Central memory CD8-positive, alpha-beta T cell (primary cell): ENCODE measurements around the gene DTD2.
"Not testable (repeated sequence)": the region's sequence is repeated elsewhere in the genome, so short reads cannot be mapped to it uniquely, and the experiment has no call there.

Experiments
- ATAC-seq: fragments of 150-1000 bp; cut with Tn5 transposase; replicated peaks from 2 replicates; pipeline ENCODE4 v1.10.0; 2022; ENCODE audit warnings: mild to moderate bottlenecking, moderate FRiP score, moderate number of reproducible peaks; ENCODE audit not compliant: poor library complexity, severe bottlenecking; ENCODE audit errors: extremely low read depth
- DNase-seq, 2 donors: peaks; one replicate each; pipeline ENCODE4 v3.0.0; 2021; ENCODE audit warnings: low spot score in 2 of 2
- H3K27ac Mint-ChIP-seq: one replicate; pipeline ENCODE4 v1.8.0; 2022; ENCODE audit warnings: low read depth, mild to moderate bottlenecking, moderate library complexity, mixed read lengths
- H3K27me3 Mint-ChIP-seq: one replicate; pipeline ENCODE4 v1.8.0; 2022; ENCODE audit warnings: mixed read lengths
- H3K36me3 Mint-ChIP-seq: one replicate; pipeline ENCODE4 v1.8.0; 2022; ENCODE audit warnings: mild to moderate bottlenecking, moderate library complexity, mixed read lengths; ENCODE audit not compliant: insufficient read depth
- H3K4me1 Mint-ChIP-seq: one replicate; pipeline ENCODE4 v1.8.0; 2022; ENCODE audit warnings: mixed read lengths
- H3K4me3 Mint-ChIP-seq: one replicate; pipeline ENCODE4 v1.8.0; 2022; ENCODE audit warnings: mild to moderate bottlenecking, moderate library complexity, mixed read lengths
- H3K9me3 Mint-ChIP-seq: one replicate; pipeline ENCODE4 v1.8.0; 2022; ENCODE audit warnings: mixed read lengths

The DTD2 gene

DNA sequence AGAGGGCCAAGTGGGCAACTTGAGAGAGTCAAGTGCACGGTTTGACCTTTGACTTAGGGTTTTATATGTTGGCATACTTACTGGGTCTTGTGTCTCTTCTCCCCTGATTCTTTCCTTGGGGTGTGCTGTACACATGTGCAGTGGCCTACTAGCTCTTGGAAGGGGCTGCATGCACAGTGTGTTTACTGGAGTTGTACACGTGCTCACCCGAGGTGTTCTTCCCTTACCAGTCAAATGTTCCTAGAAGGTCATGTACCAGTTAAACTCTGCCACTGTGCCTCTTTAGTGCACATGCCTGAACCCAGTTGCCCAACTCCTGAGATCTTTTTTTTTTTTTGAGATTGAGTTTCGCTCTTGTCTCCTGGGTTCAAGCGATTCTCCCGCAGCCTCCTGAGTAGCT, 9.2 kb upstream of the DTD2 start:
- Mint-ChIP-seq H3K4me3 (no peak overlapping the region), H3K27me3 (peaks cover 12% of the 10 kb centered on the region), H3K27ac (no peak overlapping the region), H3K4me1 (no peaks in the 10 kb centered on the region), H3K9me3 (no peaks in the 10 kb centered on the region), H3K36me3 (no peaks in the 10 kb centered on the region)
- no peak for DNase-seq
- no peak for ATAC-seq

- Mint-ChIP-seq H3K4me1 (no peaks in the 10 kb centered on the region), H3K27me3 (peaks cover 21% of the 10 kb centered on the region), H3K9me3 (no peaks in the 10 kb centered on the region), H3K4me3 (no peak overlapping the region), H3K36me3 (no peaks in the 10 kb centered on the region), H3K27ac (no peak overlapping the region)
- ATAC-seq (no peak), DNase-seq (no peak)
Measured at GRCh38 chr14:31465111-31465510, 7.8 kb upstream of the DTD2 start.

- H3K27me3 Mint-ChIP-seq = peaks cover 11% of the 10 kb centered on the region
- H3K4me1 Mint-ChIP-seq, H3K36me3 Mint-ChIP-seq, DNase-seq, H3K27ac Mint-ChIP-seq, H3K9me3 Mint-ChIP-seq, H3K4me3 Mint-ChIP-seq, ATAC-seq: not testable (repeated sequence)
Measured at GRCh38 chr14:31462450-31462849, 5.1 kb upstream of the DTD2 start.

DNA sequence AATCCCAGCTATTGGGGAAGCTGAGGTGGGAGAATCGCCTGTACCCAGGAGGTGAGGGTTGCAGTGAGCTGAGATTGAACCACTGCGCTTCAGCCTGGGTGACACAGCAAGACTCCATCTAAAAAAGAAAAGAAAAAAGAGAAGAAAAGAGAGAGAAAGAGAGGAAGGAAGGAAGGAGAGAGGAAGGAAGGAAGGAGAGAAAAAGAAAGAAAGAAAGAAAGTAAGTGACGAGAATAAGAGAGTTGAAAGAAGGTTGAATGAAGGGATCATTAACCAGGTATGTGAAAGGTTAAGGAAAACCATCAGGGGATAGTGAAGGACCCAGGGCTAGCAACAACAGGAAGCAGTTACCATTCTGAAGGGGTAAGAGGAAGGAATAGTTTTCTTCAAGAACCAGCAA, 4.2 kb upstream of the DTD2 start:
- Mint-ChIP-seq H3K4me1 (peaks cover 3% of the 10 kb centered on the region), H3K27ac (peak overlapping the region; percentile 36), H3K36me3 (peaks cover 9% of the 10 kb centered on the region), H3K9me3 (no peaks in the 10 kb centered on the region), H3K4me3 (no peak overlapping the region), H3K27me3 (peaks cover 11% of the 10 kb centered on the region)
- DNase-seq (no peak), ATAC-seq (no peak)

DNA sequence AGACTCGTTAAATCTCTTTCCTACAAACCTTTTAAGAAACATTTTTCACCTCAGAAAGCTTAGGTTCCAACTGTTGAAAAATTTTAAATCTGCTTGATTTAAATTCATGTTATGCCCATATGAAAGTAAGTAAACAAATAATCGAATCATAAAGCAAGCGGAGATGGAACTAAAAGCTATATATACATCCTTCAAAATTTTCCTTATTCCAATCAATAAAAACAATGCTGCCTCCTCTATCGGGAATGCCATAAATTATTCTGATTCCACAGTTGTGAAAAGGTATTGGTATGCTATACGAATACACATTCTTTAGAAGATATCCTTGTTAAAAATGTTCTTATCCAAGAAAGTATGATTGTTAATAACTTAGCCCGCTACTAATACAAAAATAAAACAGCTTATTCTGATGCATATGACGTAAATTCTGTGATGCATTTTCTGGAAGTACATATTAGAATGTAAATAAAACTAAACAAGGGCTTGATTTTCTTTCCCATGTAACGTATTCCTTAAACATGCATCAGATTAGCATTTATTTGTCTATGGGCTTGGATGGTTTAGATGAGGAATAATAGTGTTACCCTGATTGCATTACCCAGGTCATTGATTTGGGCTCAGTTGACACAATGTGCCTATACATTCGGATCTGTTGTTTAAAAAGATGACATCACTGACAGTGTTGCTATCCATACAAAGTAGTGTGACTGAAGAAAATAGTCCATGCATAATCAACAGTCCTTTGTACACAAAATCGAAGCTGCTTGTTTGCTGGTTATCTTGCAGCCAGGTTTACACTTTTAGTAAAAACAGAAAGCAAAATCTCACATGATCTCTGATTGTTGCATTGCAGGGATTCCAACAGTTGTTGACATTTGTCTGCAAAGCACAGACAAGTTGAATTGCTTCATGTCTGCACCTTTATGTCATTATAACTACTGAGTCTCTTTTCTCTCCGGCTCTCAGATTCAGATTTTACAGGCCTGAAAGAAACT, 656 bp upstream of the DTD2 start:
- Mint-ChIP-seq H3K9me3 (no peaks in the 10 kb centered on the region), H3K4me1 (peaks cover 12% of the 10 kb centered on the region), H3K4me3 (peak overlapping the region; percentile 92), H3K27me3 (peaks cover 11% of the 10 kb centered on the region), H3K27ac (peak overlapping the region; percentile 89), H3K36me3 (peaks cover 11% of the 10 kb centered on the region)
- no peak for DNase-seq
- no peak for ATAC-seq

DNA sequence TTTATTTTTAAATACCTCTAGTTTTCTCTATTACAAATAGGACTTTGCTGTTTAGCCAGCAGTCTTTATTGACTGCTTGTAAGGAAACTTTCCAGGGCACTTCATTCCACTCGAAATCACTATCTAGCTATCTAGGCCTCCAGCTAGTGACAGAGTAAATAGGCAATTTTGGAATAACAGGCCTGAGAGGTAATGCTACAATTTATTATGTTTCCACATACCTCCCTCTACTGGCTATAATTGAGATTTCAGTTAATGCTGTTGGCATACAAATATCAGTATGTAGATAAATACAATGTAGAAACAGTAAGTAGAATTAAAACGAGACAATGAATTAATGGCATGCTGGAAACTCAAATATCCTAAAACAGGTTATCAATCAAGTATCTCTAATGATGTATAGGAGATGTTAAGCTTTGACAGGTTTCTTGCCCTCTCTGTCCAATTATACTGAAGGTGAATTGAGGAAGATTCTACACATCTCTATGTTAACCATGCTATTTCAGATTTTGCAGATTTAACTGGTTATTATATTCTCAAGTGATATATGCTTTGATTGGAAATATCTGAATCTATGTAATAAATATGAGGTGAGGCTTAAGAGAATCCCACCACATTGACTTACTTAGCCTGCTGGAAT, 7.2 kb downstream of the DTD2 start:
- Mint-ChIP-seq H3K27me3 (no peaks in the 10 kb centered on the region), H3K4me3 (no peak overlapping the region), H3K27ac (no peak overlapping the region), H3K9me3 (no peaks in the 10 kb centered on the region), H3K4me1 (peaks cover 5% of the 10 kb centered on the region), H3K36me3 (peaks cover 8% of the 10 kb centered on the region)
- ATAC-seq = no peak
- DNase-seq = no peak

- Mint-ChIP-seq H3K9me3 (no peaks in the 10 kb centered on the region), H3K27me3 (no peaks in the 10 kb centered on the region), H3K36me3 (peaks cover 8% of the 10 kb centered on the region), H3K27ac (no peak overlapping the region), H3K4me3 (no peak overlapping the region), H3K4me1 (peaks cover 5% of the 10 kb centered on the region)
- no peak for ATAC-seq
- DNase-seq = no peak
Measured at GRCh38 chr14:31449136-31449535, 8.2 kb downstream of the DTD2 start.

GRCh38 chr14:31445703-31446102, 11.6 kb downstream of the DTD2 start:
- Mint-ChIP-seq H3K27me3 (no peaks in the 10 kb centered on the region), H3K27ac (no peak overlapping the region), H3K4me1 (no peaks in the 10 kb centered on the region), H3K9me3 (no peaks in the 10 kb centered on the region), H3K4me3 (no peak overlapping the region), H3K36me3 (peaks cover 4% of the 10 kb centered on the region)
- ATAC-seq = no peak
- no peak for DNase-seq

- Mint-ChIP-seq H3K4me1 (no peaks in the 10 kb centered on the region), H3K36me3 (no peaks in the 10 kb centered on the region), H3K27me3 (no peaks in the 10 kb centered on the region), H3K4me3 (no peak overlapping the region), H3K9me3 (no peaks in the 10 kb centered on the region), H3K27ac (no peak overlapping the region)
- DNase-seq = no peak
- ATAC-seq = no peak
Measured at GRCh38 chr14:31442284-31442683, 15.0 kb downstream of the DTD2 start.

GRCh38 chr14:31441273-31442111, 15.8 kb downstream of the DTD2 start:
- Mint-ChIP-seq H3K9me3 (no peaks in the 10 kb centered on the region), H3K27me3 (no peaks in the 10 kb centered on the region), H3K27ac (no peak overlapping the region), H3K36me3 (no peaks in the 10 kb centered on the region), H3K4me3 (no peak overlapping the region), H3K4me1 (no peaks in the 10 kb centered on the region)
- ATAC-seq = no peak
- DNase-seq = no peak

DNA sequence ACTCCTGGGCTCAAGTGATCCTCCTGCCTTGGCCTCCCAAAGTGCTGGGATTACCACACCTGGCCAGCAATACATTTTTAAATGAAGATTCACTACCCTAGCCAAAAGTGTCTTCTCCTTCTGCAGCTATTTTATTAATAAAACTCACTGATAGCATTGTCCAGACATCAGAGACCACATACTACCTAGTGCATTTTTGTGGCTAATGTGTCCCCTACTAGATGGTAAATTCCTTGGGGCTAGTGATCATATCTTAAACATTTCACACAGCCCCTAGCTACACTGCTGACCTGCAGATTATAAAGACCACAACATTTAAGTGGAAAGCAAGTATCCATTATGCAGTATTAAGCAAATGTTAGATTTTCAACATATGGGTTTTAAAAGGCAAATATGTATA, 17.0 kb downstream of the DTD2 start:
- Mint-ChIP-seq H3K9me3 (no peaks in the 10 kb centered on the region), H3K36me3 (no peaks in the 10 kb centered on the region), H3K4me3 (no peak overlapping the region), H3K4me1 (no peaks in the 10 kb centered on the region), H3K27me3 (no peaks in the 10 kb centered on the region), H3K27ac (no peak overlapping the region)
- no peak for DNase-seq
- ATAC-seq = no peak

- Mint-ChIP-seq H3K27me3 (no peaks in the 10 kb centered on the region), H3K4me3 (no peak overlapping the region), H3K4me1 (no peaks in the 10 kb centered on the region), H3K36me3 (no peaks in the 10 kb centered on the region), H3K27ac (no peak overlapping the region), H3K9me3 (no peaks in the 10 kb centered on the region)
- ATAC-seq = no peak
- no peak for DNase-seq
Measured at GRCh38 chr14:31439561-31439960, 17.7 kb downstream of the DTD2 start.
